ENCODE measurements around the gene TBC1D8.
"Not testable (repeated sequence)": the region's sequence is repeated elsewhere in the genome, so short reads cannot be mapped to it uniquely, and the experiment has no call there.

Gene TBC1D8

DNA sequence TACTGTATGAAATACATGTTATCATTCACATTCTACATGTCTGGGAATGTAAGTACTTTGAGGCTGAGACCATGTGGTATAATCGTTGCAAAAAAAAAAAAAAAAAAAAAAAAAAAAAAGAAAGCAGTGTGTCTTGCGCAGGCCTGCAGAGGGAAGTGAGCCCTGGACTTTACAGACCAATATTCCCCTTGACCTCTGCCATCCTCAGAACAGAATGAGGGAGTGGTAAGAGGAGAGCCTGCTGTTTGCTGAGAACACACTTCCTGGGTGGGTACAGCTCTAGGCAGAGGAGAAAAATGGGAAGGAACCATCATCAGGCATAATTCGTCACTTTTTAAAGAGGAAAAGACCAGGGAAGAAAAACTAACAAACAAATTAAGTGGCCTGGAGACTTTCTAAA is 28.8 kb upstream of the TBC1D8 start:
- in situ Hi-C loops (cut with MboI; ENCODE audit: low pct_unique_long_range_greater_than_20kb, low sequenced_read_pairs, unreplicated experiment) = no loop called here
- no peak for DNase-seq (ENCODE audit: low spot score)
- TF ChIP-seq, protein P1, sequence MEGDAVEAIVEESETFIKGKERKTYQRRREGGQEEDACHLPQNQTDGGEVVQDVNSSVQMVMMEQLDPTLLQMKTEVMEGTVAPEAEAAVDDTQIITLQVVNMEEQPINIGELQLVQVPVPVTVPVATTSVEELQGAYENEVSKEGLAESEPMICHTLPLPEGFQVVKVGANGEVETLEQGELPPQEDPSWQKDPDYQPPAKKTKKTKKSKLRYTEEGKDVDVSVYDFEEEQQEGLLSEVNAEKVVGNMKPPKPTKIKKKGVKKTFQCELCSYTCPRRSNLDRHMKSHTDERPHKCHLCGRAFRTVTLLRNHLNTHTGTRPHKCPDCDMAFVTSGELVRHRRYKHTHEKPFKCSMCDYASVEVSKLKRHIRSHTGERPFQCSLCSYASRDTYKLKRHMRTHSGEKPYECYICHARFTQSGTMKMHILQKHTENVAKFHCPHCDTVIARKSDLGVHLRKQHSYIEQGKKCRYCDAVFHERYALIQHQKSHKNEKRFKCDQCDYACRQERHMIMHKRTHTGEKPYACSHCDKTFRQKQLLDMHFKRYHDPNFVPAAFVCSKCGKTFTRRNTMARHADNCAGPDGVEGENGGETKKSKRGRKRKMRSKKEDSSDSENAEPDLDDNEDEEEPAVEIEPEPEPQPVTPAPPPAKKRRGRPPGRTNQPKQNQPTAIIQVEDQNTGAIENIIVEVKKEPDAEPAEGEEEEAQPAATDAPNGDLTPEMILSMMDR (IDR thresholded peaks at IDR 0.05; ENCODE audit: extremely low read depth, insufficient read depth, missing control alignments) = no peak

DNA sequence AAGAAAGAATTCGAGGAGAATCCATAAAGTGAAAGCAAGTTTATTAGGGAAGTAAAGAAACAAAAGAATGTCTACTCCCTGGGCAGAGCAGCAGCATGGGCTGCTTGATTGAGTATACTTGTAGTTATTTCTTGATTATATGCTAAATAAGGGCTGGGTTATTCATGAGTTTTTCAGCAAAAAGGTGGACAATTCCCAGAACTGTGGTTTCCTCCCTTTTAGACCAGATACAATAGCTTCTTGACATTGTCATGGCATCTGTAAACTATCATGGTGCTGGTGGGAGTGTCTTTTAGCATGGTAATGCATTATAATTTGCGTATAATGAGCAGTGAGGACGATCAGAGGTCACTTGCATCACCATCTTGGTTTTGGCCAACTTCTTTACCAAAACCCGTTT is 25.6 kb upstream of the TBC1D8 start:
- TF ChIP-seq, protein P1 (IDR thresholded peaks at IDR 0.05; ENCODE audit: extremely low read depth, insufficient read depth, missing control alignments) = no peak
- DNase-seq (ENCODE audit: low spot score) = no peak
- in situ Hi-C loops (cut with MboI; ENCODE audit: low pct_unique_long_range_greater_than_20kb, low sequenced_read_pairs, unreplicated experiment) = no loop called here

- in situ Hi-C loops (cut with MboI; ENCODE audit: low pct_unique_long_range_greater_than_20kb, low sequenced_read_pairs, unreplicated experiment) = no loop called here
- no peak for DNase-seq (ENCODE audit: low spot score)
- TF ChIP-seq, protein P1 (IDR thresholded peaks at IDR 0.05; ENCODE audit: extremely low read depth, insufficient read depth, missing control alignments) = no peak
Observed at GRCh38 chr2:101175991-101176390, 24.8 kb upstream of the TBC1D8 start.

DNA sequence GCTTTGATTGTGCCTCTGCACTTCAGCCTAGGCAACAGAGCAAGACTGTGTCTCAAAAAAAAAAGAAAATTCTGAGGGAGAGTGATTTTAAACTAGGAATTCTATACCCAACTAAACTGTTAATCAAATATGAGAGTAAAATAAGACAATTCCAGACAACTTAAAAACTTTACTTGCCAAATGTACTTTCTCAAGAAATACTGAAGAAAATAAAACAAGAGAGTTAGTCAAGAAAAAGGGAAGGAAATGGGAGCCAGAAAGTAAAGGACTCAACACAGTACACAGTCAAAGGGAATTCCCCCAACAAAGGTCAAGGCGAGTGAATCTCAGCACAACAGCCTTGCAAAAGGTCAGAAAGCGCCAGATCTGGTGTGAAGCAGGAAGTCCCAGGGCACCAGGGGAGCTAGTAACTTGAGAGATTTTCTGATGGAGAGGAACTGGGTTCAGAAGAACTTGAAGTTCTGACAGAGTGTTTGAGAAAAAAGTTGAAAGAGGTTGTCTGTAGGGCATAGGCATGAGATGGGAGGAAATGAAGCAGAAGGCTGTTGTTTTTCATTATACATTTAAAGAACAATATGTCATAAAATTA is 22.6 kb upstream of the TBC1D8 start:
- in situ Hi-C loops (cut with MboI; ENCODE audit: low pct_unique_long_range_greater_than_20kb, low sequenced_read_pairs, unreplicated experiment) = loop anchor here (25.0 kb wide), 1 partner anchor 136 kb away; no protein-coding TSS in a partner anchor
- TF ChIP-seq, protein P1 (IDR thresholded peaks at IDR 0.05; ENCODE audit: extremely low read depth, insufficient read depth, missing control alignments) = no peak
- DNase-seq (ENCODE audit: low spot score) = no peak

DNA sequence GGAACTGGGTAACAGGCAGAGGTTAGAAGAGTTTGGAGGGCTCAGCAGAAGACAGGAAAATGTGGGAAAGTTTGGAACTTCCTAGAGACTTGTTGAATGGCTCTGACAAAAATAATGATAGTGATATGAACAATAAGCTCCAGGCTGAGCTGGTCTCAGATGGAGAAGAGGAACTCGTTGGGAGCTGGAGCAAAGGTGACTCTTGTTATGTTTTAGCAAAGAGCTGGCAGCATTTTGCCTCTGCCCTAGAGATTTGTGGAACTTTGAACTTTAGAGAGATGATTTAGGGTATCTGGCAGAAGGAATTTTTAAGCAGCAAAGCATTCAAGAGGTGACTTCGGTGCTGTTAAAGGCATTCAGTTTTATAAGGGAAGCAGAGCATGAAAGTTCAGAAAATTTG is 18.6 kb upstream of the TBC1D8 start:
- DNase-seq (ENCODE audit: low spot score) = not testable (repeated sequence)
- in situ Hi-C loops (cut with MboI; ENCODE audit: low pct_unique_long_range_greater_than_20kb, low sequenced_read_pairs, unreplicated experiment) = loop anchor here (25.0 kb wide), 1 partner anchor 133 kb away; no protein-coding TSS in a partner anchor

GRCh38 chr2:101168706-101169105 is 17.5 kb upstream of the TBC1D8 start:
- in situ Hi-C loops (cut with MboI; ENCODE audit: low pct_unique_long_range_greater_than_20kb, low sequenced_read_pairs, unreplicated experiment) = loop anchor here (25.0 kb wide), 1 partner anchor 131 kb away; no protein-coding TSS in a partner anchor
- TF ChIP-seq, protein P1 (IDR thresholded peaks at IDR 0.05; ENCODE audit: extremely low read depth, insufficient read depth, missing control alignments) = no peak
- DNase-seq (ENCODE audit: low spot score) = no peak

DNA sequence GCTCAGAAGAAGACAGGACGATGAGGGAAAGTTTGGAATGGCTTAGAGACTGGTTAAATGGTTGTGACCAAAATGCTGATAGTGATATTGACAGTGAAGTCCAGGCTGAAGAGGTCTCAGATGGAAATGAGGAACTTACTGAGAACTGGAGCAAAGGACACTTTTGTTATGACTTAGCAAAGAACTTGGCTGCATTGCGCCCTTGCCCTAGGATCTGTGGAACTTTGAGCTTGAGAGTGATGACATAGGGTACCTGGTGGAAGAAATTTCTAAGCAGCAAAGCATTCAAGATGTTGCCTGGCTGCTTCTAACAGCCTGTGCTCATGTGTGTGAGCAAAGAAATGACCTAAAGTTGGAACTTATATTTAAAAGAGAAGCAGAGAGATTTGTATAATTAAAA is 16.4 kb upstream of the TBC1D8 start:
- not testable (repeated sequence) for DNase-seq (ENCODE audit: low spot score)
- in situ Hi-C loops (cut with MboI; ENCODE audit: low pct_unique_long_range_greater_than_20kb, low sequenced_read_pairs, unreplicated experiment) = loop anchor here (25.0 kb wide), 1 partner anchor 130 kb away; no protein-coding TSS in a partner anchor

DNA sequence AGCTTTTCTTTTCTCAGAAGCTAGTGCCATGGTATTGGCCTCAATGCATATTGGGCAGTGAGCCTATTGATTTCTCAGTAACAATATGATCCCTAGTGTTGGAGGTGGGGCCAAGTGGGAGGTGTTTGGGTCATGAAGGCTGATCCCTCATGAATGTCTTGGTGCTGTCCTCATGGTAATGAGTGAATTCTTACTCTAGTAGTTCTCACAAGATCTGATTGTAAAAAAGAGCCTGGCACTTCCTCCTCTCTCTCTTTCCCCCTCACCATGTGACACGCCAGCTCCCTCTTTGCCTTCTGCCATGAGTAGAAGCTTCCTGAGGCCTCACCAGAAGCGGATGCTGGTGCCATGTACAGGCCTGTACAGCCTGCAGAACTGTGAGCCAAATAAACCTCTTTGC is 12.8 kb upstream of the TBC1D8 start:
- TF ChIP-seq, protein P1 (IDR thresholded peaks at IDR 0.05; ENCODE audit: extremely low read depth, insufficient read depth, missing control alignments) = no peak
- DNase-seq (ENCODE audit: low spot score) = no peak
- in situ Hi-C loops (cut with MboI; ENCODE audit: low pct_unique_long_range_greater_than_20kb, low sequenced_read_pairs, unreplicated experiment) = loop anchor here (25.0 kb wide), 1 partner anchor 127 kb away; no protein-coding TSS in a partner anchor
